ENCODE data around the gene NPDC1.

DNA sequence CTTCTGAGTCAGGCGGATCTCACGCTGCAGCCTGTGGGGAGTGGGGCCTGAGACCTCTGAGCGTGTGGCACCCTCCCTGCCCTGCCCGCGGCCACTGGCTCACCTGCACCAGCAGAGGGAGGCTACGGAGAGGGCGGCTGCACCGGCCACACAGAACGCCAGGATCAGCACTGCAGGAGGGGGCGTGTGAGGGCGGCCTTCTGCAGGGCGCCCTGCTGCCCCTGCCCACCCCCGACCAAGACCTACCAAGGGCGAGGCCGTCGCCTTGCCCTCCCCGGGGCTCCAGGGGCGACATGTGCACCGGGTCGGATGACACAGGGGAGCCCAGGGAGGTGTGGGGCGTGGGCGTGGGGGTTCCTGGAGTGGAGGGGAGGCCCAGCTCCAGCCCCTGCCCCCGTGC lies 5.4 kb downstream of the NPDC1 start:
- TF ChIP-seq, protein P1, sequence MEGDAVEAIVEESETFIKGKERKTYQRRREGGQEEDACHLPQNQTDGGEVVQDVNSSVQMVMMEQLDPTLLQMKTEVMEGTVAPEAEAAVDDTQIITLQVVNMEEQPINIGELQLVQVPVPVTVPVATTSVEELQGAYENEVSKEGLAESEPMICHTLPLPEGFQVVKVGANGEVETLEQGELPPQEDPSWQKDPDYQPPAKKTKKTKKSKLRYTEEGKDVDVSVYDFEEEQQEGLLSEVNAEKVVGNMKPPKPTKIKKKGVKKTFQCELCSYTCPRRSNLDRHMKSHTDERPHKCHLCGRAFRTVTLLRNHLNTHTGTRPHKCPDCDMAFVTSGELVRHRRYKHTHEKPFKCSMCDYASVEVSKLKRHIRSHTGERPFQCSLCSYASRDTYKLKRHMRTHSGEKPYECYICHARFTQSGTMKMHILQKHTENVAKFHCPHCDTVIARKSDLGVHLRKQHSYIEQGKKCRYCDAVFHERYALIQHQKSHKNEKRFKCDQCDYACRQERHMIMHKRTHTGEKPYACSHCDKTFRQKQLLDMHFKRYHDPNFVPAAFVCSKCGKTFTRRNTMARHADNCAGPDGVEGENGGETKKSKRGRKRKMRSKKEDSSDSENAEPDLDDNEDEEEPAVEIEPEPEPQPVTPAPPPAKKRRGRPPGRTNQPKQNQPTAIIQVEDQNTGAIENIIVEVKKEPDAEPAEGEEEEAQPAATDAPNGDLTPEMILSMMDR (IDR thresholded peaks at IDR 0.05; ENCODE audit: low read length): no peak
- no peak for TF ChIP-seq EZH2 (IDR thresholded peaks at IDR 0.05; ENCODE audit: borderline replicate concordance, low read length)

All from OCI-LY1 (cell line).